ENCODE data around the gene ARHGAP35.
"Not testable (repeated sequence)": the region's sequence is repeated elsewhere in the genome, so short reads cannot be mapped to it uniquely, and the experiment has no call there.

The ARHGAP35 gene

DNA sequence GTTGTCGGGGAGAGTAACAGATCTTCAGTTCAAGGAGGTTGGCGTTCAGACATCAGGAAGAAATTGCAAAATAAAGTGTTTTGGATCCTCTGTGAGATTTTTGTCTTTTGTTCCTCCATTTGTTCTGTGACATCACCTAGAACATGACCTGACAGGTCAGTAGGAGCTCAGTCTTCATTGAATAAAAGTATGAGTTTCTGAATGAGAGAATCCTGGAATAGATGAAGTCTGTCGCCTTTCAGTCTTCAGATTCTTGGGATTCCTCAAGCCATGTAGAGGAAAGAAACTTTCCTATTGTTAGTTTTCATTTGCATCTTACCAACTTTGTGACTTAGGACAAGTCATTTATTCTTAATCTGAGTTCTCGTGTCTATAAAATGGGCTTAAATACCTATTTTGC, 14.4 kb downstream of the ARHGAP35 start:
- DNase-seq: no peak

DNA sequence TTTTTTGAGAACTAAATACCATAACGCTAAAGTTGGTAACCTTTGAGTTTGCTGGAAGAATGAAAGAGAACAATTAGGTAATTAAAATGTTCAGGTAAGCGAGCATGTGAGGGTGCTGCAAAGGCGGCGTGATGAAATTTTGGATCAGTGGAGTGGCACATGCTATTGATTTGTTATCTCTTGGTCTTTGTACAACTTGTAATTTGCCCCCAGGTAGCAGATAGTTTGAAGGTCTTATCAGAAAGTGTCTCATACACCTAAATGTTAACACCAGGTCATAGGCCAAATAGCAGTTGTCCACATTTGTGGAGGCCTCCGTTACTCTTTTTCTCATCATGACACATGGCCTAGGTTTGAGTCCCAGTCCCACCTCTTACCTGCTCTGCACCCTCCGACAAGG, 14.9 kb downstream of the ARHGAP35 start:
- no peak for DNase-seq

DNA sequence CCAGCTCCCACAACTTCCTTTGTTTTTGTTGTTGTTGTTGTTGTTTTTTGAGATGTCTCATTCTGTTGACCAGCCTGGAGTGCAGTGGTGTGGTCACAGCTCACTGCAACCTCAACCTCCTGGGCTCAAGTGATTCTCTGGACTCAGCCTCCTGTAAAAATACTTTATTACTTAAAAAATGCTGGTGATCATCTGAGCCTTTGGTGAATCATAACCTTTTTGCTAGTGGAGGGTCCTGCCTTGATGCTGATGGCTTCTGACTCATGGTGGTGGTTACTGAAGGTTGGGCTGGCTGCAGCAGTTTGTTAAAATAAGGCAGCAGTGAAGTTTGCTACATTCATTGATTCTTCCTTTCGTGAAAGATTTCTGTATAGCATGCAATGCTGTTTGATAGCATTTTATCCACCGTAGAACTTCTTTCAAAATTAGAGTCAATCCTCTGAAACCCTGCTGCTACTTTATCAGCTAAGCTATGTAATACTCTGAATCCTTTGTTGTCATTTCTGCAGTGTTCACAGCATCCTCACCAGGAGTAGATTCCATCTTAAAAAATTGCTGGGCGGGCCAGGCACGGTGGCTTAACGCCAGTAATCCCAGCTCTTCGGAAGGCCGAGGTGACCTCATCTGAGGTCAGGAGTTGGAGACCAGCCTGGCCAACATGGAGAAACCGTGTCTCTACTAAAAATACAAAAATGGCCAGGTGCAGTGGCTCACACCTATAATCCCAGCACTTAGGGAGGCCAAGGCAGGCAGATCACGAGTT, 18.0 kb downstream of the ARHGAP35 start:
- no peak for DNase-seq

DNA sequence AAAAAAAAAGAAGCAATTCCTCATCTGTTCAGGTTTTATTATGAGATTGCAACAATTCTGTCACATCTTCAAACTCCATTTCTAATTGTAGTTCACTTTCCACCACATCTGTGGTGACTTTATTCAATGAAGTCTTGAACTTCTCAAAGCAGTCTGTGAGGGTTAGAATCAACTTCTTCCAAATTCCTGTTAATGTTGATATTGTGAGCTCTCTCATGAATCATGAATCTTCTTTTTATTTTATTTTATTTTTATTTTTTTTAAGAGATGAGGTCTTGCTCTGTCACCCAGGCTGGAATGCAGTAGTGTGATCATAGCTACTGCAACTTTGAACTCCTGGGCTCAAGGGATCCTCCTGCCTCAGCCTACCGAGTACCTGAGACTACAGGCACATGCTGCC, 19.6 kb downstream of the ARHGAP35 start:
- DNase-seq: no peak

DNA sequence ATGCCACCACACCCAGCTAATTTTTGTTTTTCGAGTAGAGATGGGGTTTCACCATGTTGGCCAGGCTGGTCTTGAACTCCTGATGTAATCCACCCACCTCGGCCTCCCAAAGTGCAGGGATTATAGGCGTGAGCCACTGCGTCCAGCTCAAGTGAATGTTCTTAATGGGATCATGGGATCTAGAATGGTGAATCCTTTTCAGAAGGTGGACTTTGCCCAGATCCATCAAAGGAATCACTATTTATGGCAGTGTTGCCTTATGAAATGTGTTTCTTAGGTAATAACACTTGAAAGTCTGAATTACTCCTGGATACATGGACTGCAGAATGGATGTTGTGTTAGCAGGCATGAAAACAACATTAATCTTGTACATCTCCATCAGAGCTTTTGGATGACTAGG, 20.3 kb downstream of the ARHGAP35 start:
- no peak for DNase-seq

DNA sequence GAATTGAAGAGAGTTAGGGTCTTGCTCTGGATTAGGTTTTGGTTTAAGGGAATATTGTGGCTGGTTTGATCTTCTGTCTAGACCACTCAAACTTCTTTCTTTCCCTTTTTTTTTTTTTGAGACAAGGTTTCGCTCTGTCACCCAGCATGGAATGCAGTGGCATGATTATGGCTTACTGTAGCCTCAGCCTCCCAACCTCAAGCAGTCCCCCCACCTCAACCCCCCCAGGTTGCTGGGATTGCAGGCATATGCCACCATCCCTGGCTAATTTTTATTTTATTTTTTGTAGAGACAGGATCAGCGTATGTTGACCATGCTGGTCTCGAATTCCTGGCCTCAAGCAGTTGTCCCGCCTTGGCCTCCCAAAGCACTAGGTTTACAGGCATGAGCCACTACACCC, 21.2 kb downstream of the ARHGAP35 start:
- no peak for DNase-seq

DNA sequence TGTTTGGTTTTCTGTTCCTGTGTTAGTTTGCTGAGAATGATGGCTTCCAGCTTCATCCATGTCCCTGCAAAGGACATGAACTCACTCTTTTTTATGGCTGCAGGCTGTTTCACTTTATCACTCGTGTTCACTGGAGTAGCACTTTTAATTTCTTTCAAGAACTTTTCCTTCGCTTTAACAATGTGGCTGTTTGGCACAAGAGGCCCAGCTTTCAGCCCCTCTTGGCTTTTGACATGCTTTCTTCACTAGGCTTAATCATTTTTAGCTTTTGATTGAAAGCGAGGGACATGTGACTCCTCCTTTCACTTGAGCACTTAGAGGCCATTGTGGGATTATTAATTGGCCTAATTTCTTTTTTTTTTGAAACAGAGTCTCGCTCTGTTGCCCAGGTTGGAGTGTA, 22.0 kb downstream of the ARHGAP35 start:
- DNase-seq: not testable (repeated sequence)

DNA sequence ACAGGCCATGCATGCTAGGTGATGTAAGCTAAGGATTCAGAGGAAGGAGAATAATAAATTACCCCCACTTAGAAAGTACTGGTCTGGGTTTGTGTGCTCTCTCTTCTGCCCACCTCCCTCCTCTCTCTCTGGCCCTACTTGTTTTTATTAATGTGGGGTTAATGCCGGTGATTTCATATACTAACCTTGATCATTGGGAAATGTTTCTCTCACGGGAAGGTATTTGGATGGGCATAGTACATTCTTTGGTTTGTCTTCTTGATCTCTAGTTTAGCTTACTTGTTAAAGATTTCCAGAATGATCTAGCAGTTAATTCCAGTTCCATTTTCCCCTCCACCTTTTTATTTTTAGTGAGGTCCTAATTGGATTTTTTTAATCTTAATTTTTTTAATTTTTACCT, 24.6 kb downstream of the ARHGAP35 start:
- no peak for DNase-seq

DNA sequence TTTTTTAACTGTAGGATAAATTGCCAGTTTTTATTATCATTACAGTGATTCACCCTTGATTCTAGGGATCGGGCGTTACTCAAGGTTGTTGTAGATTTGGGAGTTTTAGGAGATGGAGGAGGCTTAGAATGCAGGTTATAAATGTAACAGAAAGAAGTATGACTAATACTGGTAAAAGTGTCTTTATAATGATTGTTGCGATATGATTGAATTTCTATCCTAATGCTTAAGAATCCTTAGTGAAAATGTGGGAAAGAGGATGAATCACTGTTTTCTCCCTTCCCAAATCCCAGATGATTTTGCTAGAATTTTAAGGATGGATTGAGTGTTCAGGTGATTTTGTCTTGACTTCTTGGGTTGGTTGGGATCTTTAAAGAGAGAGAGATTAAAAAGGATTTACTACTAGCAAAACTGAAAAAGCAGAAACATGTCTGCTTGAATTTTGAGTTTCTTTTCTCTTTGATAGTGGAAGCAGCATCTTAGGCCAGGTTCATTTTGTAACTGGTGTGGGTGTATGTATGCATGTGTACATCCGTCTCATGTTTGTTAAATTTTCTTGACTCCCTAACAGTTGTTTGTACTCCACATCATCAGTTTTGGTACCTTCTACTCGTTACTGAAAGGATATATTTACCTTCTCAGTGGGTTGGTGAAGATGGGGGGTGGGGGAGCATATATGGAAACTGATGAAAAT, 25.9 kb downstream of the ARHGAP35 start:
- DNase-seq: no peak

DNA sequence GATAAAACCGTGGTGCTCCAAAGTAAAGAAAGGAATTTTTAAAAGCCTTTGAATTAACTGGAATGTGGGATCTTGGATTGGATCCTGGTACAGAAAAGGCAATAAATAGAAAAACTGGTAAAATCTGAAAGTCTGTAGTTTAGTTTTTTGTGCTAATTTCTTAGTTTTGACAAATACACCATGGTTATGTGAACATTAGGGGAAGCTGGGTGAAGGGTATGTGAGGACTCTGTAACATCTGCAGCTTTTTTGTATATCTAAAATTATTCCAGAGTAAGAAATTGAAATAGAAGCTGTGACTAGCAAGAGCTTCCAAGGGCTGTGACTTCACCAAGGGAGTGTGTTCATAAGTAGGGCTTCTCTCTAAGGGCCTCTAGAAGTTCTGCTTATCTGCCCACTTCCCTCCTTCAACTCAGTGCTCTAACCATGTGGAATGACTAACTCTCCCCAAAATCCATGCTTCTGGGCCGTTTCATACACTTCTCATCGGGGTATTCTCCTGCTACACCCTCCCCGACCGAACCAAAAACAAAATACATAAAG, 26.5 kb downstream of the ARHGAP35 start:
- no peak for DNase-seq

DNA sequence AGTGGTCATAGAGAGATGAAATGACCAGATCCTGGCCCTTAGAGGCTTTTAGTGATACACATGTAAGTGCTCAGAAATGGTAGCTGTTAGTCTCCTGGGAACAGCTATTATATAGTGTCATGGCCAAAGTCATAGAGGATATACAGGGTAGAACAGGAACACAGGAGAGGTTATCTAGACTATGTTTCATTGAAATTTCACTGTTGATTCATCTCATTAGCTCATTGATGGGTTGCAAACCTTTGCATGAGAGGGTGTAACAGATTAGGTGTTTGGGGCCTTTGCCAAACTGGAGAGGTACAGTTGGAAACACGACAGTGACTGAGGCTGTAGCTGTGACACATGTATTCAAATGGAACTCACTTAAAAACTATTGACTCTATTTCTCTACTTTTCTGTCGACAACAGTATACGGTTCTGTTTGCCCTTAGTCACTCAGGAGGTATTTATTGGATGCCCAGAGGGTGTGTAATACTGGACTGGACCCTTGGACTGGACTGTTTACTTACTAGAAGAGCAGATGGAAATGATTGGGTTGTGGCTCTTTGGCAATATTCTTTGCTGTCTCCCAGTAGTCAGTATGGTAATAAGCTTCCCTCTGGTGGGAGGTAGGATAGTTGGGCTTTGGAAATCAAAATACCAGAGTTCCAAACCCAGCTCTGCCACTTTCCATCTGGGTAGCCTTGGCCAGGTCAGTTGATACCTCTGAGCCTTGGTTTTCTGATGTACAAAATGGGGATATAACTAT, 29.8 kb downstream of the ARHGAP35 start:
- no peak for DNase-seq

DNA sequence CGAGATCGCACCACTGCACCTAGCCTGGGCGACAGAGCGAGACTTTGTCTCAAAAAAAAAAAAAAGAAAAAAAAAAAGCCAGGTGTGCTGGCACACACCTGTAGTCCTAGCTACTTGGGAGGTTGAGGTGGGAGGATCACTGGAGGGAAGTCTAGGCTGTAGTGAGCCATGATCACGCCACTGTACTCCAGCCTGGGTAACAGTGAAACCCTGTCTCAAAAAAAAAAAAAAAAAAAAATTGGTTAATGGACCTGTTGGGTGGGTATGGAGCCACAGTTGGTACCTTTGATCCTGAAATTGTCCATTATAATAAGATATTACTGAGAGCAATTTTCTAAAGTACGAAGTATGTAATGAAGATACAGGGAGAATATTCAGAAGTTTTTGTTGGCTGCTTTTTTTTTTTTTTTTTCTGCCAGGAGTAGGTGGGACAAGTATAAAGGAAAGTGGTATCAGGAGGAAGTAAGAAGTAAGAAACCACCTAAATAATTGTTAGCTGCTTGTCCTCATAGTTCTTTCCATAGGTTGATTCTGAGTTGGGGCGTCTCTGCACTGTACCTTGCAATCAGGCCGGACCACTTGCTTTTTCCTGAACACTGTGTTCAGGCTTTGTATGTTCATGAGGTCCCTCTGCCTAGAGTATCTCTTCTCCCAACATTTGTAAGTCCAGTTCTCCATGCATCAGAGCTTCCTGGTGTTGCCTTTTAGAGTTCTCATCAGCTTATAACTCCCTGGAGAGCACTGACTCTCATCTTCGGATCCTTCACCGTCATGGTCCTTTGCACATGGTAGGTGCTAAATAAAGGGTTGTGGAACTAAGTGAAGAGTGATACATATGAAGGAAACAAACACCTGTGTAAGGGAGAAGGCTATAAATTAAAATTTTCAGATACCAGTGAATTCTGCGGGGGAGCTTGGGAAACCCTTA, 31.7 kb downstream of the ARHGAP35 start:
- no peak for DNase-seq

DNA sequence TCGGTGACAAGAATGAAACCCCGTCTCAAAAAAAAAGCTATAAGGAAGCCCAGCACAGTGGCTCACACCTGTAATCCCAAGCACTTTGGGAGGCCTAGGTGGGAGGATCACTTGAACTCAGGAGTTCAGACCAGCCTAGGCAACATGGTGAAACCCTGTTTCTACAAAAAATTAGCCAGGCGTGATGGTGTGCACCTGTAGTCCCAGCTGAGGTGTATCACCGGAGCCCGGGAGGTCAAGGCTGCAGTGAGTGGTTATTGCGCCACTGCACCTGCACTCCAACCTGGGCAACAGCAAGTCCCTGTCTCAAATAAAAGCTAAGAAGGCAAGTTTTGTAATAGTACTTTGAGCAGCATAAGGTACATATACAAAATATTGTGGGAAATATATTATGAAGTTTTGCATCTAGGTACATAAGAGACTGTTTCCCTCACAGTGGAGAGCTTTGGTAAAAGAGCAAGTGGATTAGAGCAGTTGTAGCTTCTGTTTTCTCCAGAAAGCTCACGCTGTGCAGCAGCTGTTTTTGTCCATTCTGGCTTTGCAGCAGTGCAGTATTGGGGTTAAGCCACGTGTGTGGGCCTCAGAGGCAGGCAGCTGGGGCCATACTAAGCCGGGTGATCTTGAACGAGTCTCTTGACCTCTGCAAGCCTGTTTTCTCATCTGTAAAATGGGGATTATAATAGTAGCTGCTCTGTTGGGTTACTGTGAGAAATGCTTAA, 35.4 kb downstream of the ARHGAP35 start:
- no peak for DNase-seq

DNA sequence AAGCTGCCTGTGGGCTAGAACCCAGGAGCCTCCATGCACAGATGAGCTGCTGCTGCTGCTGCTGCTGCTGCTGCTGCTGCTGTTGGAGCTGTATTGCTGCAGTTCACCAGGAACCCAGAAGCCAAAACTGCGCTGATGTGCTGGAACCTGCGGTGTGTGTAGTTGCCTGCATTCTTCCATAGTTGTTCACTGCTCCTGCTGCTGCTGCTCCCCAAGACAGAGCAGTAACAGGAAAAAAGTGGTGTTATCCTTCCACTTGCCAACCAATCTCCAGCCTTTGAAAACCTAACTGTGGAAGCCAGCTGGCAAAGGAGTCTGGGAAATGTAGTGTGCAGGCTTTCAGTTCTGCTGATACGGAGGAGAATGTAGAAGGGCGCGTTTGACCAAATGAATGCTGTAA, 37.9 kb downstream of the ARHGAP35 start:
- DNase-seq: no peak

DNA sequence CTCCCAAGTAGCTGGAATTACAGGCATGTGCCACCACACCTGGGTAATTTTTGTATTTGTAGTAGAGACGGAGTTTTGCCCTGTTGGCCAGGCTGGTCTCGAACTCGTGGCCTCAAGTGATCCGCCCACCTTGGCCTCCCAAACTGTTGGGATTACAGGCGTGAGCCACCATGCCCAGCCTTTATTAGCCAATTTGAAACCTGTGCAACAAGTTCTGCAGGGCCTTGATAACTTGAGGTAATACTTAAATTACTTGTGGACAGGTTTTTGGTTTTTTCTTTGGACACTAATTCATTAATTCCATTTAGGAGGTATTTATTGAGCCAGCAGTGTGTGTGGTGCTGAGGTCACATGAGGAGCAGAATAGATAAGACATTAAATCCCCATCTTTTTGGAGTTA, 39.5 kb downstream of the ARHGAP35 start:
- DNase-seq: no peak

DNA sequence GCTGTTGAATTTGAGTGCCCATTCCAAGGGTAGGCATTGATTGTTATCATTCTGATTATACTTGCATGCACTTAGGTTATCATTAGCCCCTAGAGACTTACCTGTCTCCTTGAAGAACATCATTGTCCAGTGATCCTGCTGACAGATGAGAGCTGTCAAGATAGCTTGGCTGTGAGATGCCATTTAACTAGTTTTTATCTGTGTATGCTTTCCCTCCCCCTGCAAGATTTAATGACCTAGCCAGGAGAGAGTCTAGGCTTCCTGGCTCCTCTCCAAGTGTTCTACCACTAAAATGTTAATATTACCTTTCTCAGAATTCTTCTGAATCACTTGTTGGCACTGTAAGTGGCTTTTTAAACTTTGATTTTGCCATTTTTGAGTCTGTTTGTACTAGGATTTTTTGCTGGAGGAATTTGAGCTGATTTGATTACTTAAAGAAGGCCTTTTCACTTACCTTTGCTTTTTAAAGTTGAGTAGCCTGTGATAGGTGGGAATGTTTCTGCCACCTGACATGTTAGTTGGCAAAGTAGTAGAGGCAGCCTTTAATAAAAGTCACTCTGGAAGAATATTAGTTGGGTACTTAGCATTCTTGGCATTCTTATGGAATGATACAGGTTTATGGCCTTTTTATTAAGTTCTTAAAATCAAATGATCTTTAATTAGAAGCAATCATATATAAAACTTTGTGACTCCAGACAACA, 41.1 kb downstream of the ARHGAP35 start:
- no peak for DNase-seq

DNA sequence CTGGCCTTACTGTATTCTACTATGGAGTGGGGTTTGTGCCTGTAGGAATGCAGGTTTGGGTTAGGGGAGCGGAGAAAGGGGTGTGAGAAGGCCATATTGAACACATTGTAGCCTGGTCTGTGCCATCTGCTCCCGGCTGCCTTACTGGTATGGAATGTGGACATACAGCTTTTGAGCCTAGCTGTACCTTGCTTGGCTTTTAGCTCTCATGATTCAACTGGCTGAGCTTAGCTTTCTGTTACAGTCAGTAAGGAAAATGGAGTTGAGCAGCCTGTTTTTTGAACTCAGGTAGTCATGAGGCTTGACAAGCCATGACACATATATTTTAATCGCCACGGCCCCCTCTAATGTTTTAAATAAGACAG, 41.6 kb downstream of the ARHGAP35 start:
- no peak for DNase-seq

DNA sequence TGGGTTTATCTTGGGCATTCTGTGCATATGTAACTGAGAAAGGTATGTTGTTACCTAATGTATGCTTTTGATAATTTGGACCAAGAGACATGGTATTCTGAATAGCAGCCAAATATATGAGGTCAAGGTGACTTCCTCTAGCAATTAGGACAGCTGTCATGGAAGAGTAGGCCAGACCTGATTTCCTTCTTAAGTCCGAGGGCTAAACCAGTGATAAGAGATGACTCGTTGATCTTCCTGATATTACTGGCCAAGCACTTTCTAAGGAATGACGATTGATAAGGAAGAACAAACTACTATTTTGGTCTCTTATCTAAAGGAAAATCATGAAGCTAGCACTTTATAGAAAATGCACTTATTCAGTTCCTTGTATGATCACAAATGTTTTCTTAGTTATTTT, 42.7 kb downstream of the ARHGAP35 start:
- DNase-seq: no peak

DNA sequence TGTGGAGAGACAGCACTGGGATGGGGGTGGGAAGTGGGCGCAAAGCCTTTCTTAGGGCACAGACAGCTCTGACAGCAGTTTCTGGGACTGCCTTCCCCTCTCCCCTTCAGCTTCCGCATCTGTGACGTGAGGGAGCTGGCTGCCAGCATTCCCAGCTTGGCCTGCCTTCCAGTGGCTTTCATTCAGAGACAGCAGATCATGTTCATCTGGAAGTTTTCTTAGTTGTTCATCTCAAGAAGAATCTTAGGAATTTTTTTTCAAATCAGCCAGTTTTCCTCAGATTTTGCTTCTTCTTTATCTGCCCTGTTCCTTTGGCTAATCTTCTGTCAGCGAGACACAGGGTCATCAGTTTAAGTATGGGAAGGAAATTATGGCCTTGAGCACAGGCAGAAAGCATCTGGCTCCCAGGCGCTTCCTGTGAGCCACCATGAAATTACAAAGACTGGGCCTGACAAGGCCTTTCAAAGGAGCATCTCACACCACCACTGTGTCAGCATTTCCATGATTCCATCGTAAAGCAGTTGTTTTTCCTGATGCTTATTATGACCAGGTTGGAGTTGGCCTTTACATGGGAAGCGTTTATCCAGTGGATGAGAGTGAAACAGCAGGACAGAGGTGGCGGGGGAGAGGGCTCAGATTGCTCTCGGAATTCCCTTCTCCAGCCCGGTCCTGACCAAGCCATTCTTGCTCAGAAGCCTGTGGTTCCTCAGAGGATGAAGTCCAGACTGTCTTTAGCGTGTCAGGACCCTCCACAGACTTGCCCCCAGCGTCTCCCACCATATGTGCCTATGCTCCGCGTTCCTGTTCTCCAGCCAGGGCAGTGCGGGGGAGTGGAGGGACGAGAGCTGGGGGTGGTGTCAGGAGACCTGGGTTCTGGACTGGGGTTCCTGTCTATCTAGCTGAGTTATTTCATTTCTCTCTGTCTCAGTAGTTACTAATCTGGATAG, 43.6 kb downstream of the ARHGAP35 start:
- DNase-seq: no peak

DNA sequence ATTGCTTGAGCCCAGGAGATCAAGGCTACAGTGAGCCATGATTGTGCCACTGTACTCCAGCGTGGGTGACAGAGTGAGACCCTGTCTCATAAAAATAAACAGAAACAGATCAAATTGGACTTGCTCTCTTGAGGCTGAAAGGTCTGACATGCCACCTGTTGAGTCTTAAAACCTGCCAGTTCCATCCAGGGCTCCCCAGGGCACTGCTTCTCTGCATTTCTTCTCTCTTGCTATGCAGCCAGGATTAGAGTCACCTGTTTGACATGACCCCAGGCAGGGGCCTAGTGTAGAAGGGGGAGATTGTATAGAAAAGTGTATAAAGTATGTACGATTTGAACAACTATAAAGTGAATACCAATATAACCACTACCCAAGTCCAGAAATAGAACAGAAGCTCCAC, 45.4 kb downstream of the ARHGAP35 start:
- DNase-seq: no peak
